HG02973 (cell line): ENCODE results near the gene PDE10A.

ENCODE experiments used
- ATAC-seq: cut with Tn5 transposase; IDR thresholded peaks from one replicate; pipeline ENCODE4 v1.9.1; 2021; ENCODE audit warnings: moderate library complexity; ENCODE audit not compliant: unreplicated experiment

PDE10A gene

DNA sequence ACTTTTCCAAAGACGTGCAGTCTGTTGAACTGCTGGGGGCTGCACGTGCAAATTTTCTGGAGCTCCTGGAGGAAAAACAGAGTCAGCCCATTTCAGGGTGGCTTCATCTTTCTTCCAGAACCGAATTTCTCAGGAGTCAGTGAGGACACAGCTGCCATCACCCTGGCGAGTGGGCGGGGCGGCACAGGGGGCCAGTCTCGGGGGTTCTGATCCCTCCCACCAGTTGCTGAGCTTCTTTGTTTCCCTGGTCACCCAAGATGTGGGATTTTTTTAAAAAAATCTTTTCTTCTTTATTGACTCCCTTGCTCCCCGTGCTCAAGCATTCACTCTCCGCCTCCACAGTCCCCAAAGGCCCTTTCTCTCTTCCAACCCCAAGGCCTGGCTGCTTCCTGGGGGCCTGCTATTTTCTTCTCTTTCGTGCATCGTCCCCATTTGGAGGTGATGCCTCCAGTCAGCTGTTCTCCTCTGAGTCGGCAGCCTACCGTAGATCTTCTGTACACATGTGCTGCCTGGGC lies 362.6 kb downstream of the PDE10A start:
- ATAC-seq, result no peak

DNA sequence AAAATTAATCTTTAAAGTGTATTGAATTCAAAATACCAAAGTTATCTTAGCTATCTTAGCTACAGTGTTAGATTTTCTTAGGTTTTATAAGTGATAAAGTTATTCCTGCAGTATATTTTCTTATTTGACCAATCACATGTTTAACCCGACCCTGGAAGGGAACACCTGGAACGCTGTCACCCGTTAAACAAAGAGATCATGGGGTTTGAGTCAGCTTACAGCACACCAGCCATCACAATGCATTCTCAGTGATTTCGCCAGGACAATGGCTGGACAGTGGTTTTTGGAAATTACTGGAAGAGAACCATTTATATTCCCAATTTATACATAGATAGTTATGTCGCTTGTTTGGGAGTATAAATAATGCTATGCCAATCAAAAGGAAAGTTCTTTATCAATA lies 364.2 kb downstream of the PDE10A start:
- no peak for ATAC-seq

DNA sequence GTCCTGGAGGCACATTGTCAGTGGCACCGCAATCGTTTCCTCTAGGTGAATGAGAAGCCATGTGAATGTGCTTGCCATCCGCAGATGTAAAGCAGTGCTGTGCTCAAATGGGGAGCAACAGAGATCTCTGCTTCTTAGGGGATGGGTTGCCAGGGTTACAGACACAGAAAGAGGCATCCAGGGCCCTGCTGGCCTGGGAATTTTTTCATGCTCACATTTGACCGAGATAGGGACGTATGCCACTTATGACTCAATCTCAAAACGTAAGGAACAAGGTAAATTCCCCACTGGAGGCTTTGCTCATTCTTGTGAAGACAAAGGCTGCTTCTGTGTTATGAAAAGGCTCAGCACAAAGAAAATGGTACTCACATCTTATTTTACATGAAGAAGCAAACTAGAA lies 364.6 kb downstream of the PDE10A start:
- ATAC-seq, result no peak

DNA sequence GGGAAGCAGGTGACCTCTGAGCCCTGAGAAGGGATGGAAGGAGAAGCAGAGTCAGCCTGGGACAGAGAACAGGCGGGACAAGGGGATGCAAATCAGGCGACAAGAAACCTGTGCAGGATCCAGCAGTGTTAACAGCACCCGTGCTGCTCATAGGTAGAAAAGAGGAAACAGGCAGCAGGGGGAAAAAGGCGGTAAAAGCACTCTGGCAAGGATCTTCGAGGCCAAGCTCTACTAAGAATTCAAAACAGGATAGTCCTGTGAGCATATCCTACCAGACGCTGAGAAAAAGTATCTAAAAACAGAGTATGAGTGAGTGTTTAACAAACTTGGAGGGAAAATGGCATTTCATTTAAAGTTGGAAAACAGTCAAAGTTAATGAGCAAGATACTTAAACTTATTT lies 370.4 kb downstream of the PDE10A start:
- no peak for ATAC-seq
